GM12874 (cell line): ENCODE measurements around the gene KRT79.

Experiments
- CTCF ChIP-seq: IDR thresholded peaks from 2 replicates; pipeline ENCODE4 v1.5.1; 2011; ENCODE audit warnings: low read depth, mild to moderate bottlenecking, control low read depth, low read length, moderate library complexity; ENCODE audit not compliant: insufficient read depth

Gene KRT79

GRCh38 chr12:52844386-52844785 is 10.3 kb upstream of the KRT79 start:
- TF ChIP-seq CTCF, result no peak

GRCh38 chr12:52839436-52840105 is 5.5 kb upstream of the KRT79 start:
- TF ChIP-seq CTCF, result no peak

GRCh38 chr12:52838609-52839435 is 4.7 kb upstream of the KRT79 start:
- TF ChIP-seq CTCF, result no peak

GRCh38 chr12:52837781-52838608 is 3.9 kb upstream of the KRT79 start:
- TF ChIP-seq CTCF, result no peak

- TF ChIP-seq CTCF, result no peak
These were observed 3.3 kb upstream of the KRT79 start for GRCh38 chr12:52837413-52837741.

- TF ChIP-seq CTCF, result no peak
These were observed 2.6 kb upstream of the KRT79 start for GRCh38 chr12:52836491-52837412.
